HepG2 (cell line): Measurements from ENCODE around the gene OTC. TPM values are rescaled to one million over a fixed set of nuclear protein-coding genes. Genes with fewer than 3 reads are reported as not detected.

Experiments
- ATAC-seq: fragments of 200-7000 bp; cut with Tn5 transposase; 3 replicates; pipeline ENCODE4 v1.9.1; 2020; ENCODE audit warnings: mild to moderate bottlenecking, moderate library complexity
- BruUV-seq: library from RNA; stranded (reverse); fragments of 400-500 nt; replicated peaks from 2 replicates; lab custom pipeline; 2021; lab: Mats Ljungman, UMichigan
- CTCF ChIA-PET: fragments of 300-600 bp; formaldehyde crosslinking; extraction: SDS; loops from one replicate; lab custom pipeline; 2021; ENCODE audit warnings: low total read pairs, inconsistent platforms, low intra/inter-chr PET ratio; lab: Yijun Ruan, JAX
- POLR2A ChIA-PET: fragments of 350-600 bp; sonication (Branson Sonifier 250); formaldehyde crosslinking; loops from one replicate; lab custom pipeline; 2020; ENCODE audit warnings: antibody characterized with exemption, inconsistent platforms; lab: Yijun Ruan, JAX
- DNase-seq: peaks from one replicate; pipeline ENCODE4 v3.0.0-alpha.2; 2015; ENCODE audit warnings: low spot score
- FAIRE-seq: peaks from 3 replicates; lab custom pipeline; 2011; peaks lifted over from hg19 to GRCh38; lab: Jason Lieb, UNC
- H2AFZ ChIP-seq: one replicate; pipeline ENCODE4 v1.6.1; 2011; ENCODE audit warnings: low read length, inconsistent platforms
- H3K27ac ChIP-seq: fragments of 300-600 bp; 3 replicates; pipeline ENCODE4 v1.8.0; 2011; ENCODE audit warnings: mixed run types, mild to moderate bottlenecking, mixed read lengths, low read length, inconsistent platforms; ENCODE audit not compliant: insufficient read depth; ENCODE audit errors: extremely low read length
- H3K27me3 ChIP-seq, 2 experiments: fragments of 200-600 bp in 1 of 2; 2 replicates in 1 of 2; 3 replicates in 1 of 2; pipeline versions ENCODE4 v1.6.0 to v1.8.0; 2011; ENCODE audit warnings: low read length in 2 of 2, mild to moderate bottlenecking in 2 of 2, moderate library complexity in 2 of 2, inconsistent platforms in 1 of 2; ENCODE audit not compliant: insufficient read depth in 2 of 2, control insufficient read depth in 1 of 2
- H3K36me3 ChIP-seq, 2 experiments: fragments of 200-600 bp in 1 of 2; replicated peaks in 1 of 2; 2 replicates in 1 of 2; 3 replicates in 1 of 2; pipeline versions ENCODE4 v1.5.1 to v1.8.0; 2011; ENCODE audit warnings: low read length in 2 of 2, inconsistent platforms in 1 of 2; ENCODE audit not compliant: insufficient read depth in 2 of 2, control insufficient read depth in 1 of 2
- H3K4me1 ChIP-seq: 2 replicates; pipeline ENCODE4 v1.5.1; 2012; ENCODE audit warnings: low read length, inconsistent platforms; ENCODE audit not compliant: insufficient read depth
- H3K4me2 ChIP-seq: 2 replicates; pipeline ENCODE4 v1.6.0; 2011; ENCODE audit warnings: low read depth, low read length, inconsistent platforms
- H3K4me3 ChIP-seq, 3 experiments: fragments of 200-600 bp in 1 of 3; sonication (generic), shearing (Covaris generic) in 1 of 3; replicated peaks in 1 of 3; 2 replicates each; pipeline ENCODE4 v1.5.1; 2011 to 2016; ENCODE audit warnings: low read length in 3 of 3, inconsistent platforms in 2 of 3, low read depth in 2 of 3, mild to moderate bottlenecking in 2 of 3, control low read depth in 1 of 3, mixed read lengths in 1 of 3; ENCODE audit not compliant: insufficient read depth in 1 of 3
- H3K79me2 ChIP-seq: one replicate; pipeline ENCODE4 v1.6.1; 2011; ENCODE audit warnings: low read length, inconsistent platforms; ENCODE audit not compliant: insufficient read depth
- H3K9ac ChIP-seq: 2 replicates; pipeline ENCODE4 v1.6.0; 2011; ENCODE audit warnings: mild to moderate bottlenecking, low read depth, low read length, inconsistent platforms; ENCODE audit not compliant: insufficient read depth
- H3K9me3 ChIP-seq: 2 replicates; pipeline ENCODE4 v1.5.1; 2012; ENCODE audit warnings: mild to moderate bottlenecking, low read length
- H4K20me1 ChIP-seq: 2 replicates; pipeline ENCODE4 v1.6.0; 2011; ENCODE audit warnings: inconsistent platforms, mild to moderate bottlenecking, low read length, moderate library complexity; ENCODE audit not compliant: insufficient read depth
- CCDC6 ChIP-seq: sonication (generic); formaldehyde crosslinking; IDR thresholded peaks from 2 replicates; pipeline ENCODE4 v1.8.1; 2022; ENCODE audit warnings: mild to moderate bottlenecking, missing genetic modification reagents, moderate library complexity
- E2F2 ChIP-seq: sonication (generic); formaldehyde crosslinking; IDR thresholded peaks from 2 replicates; pipeline ENCODE4 v1.4.0; 2020; ENCODE audit warnings: missing genetic modification reagents, borderline replicate concordance
- ETV6 ChIP-seq: sonication (generic); formaldehyde crosslinking; conservative IDR thresholded peaks from 2 replicates; pipeline ENCODE4 v1.4.0; 2020; ENCODE audit warnings: missing genetic modification reagents
- FIP1L1 ChIP-seq: fragments of 200-400 bp; formaldehyde crosslinking; IDR thresholded peaks from 2 replicates; pipeline ENCODE4 v1.6.1; 2018; ENCODE audit warnings: low read depth, mild to moderate bottlenecking, low read length, moderate library complexity, borderline replicate concordance; ENCODE audit not compliant: insufficient read depth
- FOSL2 ChIP-seq: sonication (generic); formaldehyde crosslinking; IDR thresholded peaks from 2 replicates; pipeline ENCODE4 v1.4.0; 2020; ENCODE audit warnings: missing genetic modification reagents
- GATAD2A ChIP-seq: IDR thresholded peaks from 2 replicates; pipeline ENCODE4 v1.6.1; 2016
- GPN1 ChIP-seq: sonication (generic); formaldehyde crosslinking; IDR thresholded peaks from 2 replicates; pipeline ENCODE4 v1.5.1; 2020; ENCODE audit warnings: missing genetic modification reagents, borderline replicate concordance
- NFATC3 ChIP-seq: sonication (generic); formaldehyde crosslinking; IDR thresholded peaks from 2 replicates; pipeline ENCODE4 v1.5.1; 2020; ENCODE audit warnings: mild to moderate bottlenecking, missing genetic modification reagents
- SALL2 ChIP-seq: sonication (generic); formaldehyde crosslinking; IDR thresholded peaks from 2 replicates; pipeline ENCODE4 v1.8.1; 2023; ENCODE audit warnings: mild to moderate bottlenecking, missing genetic modification reagents, inconsistent platforms
- SIN3B ChIP-seq: fragments of 150-350 bp; IDR thresholded peaks from 2 replicates; pipeline ENCODE4 v1.6.1; 2014; ENCODE audit warnings: low read length
- SRSF9 ChIP-seq: fragments of 200-400 bp; formaldehyde crosslinking; IDR thresholded peaks from 2 replicates; pipeline ENCODE4 v1.6.1; 2018; ENCODE audit warnings: borderline replicate concordance, mild to moderate bottlenecking, low read depth, low read length; ENCODE audit not compliant: insufficient read depth, poor library complexity, severe bottlenecking
- TAF1 ChIP-seq: sonication (generic); formaldehyde crosslinking; IDR thresholded peaks from 2 replicates; pipeline ENCODE4 v1.4.0; 2020; ENCODE audit warnings: missing genetic modification reagents
- ZBTB1 ChIP-seq: sonication (generic); formaldehyde crosslinking; IDR thresholded peaks from 2 replicates; pipeline ENCODE4 v1.4.0; 2020; ENCODE audit warnings: missing genetic modification reagents, borderline replicate concordance
- ZBTB20 ChIP-seq: sonication (generic); formaldehyde crosslinking; IDR thresholded peaks from 2 replicates; pipeline ENCODE4 v1.8.1; 2023; ENCODE audit warnings: missing genetic modification reagents, low read depth, mild to moderate bottlenecking, borderline replicate concordance
- ZBTB25 ChIP-seq: IDR thresholded peaks from 2 replicates; pipeline ENCODE4 v1.6.1; 2018; ENCODE audit warnings: missing genetic modification reagents
- ZNF282 ChIP-seq: fragments of 450-650 bp; IDR thresholded peaks from 2 replicates; pipeline ENCODE4 v1.6.1; 2018; ENCODE audit not compliant: partially characterized antibody
- ZNF343 ChIP-seq: sonication (generic); formaldehyde crosslinking; IDR thresholded peaks from 2 replicates; pipeline ENCODE4 v1.4.0; 2020; ENCODE audit warnings: mild to moderate bottlenecking, missing genetic modification reagents
- ZNF547 ChIP-seq: sonication (generic); formaldehyde crosslinking; IDR thresholded peaks from 2 replicates; pipeline ENCODE4 v1.5.1; 2020; ENCODE audit warnings: mild to moderate bottlenecking, missing genetic modification reagents
- ZNF670 ChIP-seq: sonication (generic); formaldehyde crosslinking; IDR thresholded peaks from 2 replicates; pipeline ENCODE4 v1.8.0; 2022; ENCODE audit warnings: mild to moderate bottlenecking, missing genetic modification reagents, borderline replicate concordance
- ZNF678 ChIP-seq: sonication (generic); formaldehyde crosslinking; IDR thresholded peaks from 2 replicates; pipeline ENCODE4 v1.4.0; 2020; ENCODE audit warnings: mild to moderate bottlenecking, missing genetic modification reagents
- ZNF792 ChIP-seq: IDR thresholded peaks from 2 replicates; pipeline ENCODE4 v1.6.1; 2016
- ZSCAN9 ChIP-seq: IDR thresholded peaks from 2 replicates; pipeline ENCODE4 v1.6.1; 2016; ENCODE audit warnings: borderline replicate concordance
- WGBS: methylation state at CpG from one replicate; pipeline ENCODE4 v1.1.6; 2017; ENCODE audit warnings: low lambda C conversion rate; 5-methylcytosine and 5-hydroxymethylcytosine counted together
- in situ Hi-C: cut with HindIII; loops from 2 replicates; pipeline ENCODE4 v1.10.0; 2017; ENCODE audit warnings: low pct_unique_long_range_greater_than_20kb; ENCODE audit not compliant: extremely low pct_ligation_motif_present
- intact Hi-C: fragments of 100-400 bp; cut with micrococcal nuclease; formaldehyde crosslinking; loops from one replicate; pipeline ENCODE4 v1.10.0; 2022; ENCODE audit not compliant: unreplicated experiment
- polyA plus RNA-seq, 8 experiments: library from polyadenylated mRNA; depleted of rRNA in 3 of 8; stranded (reverse) in 7 of 8; unstranded in 1 of 8; fragments of >200 nt; fragmentation: Illumina TruSeq in 4 of 8; extraction: Trizol in 4 of 8; gene quantifications; 2 replicates each; pipeline versions ENCODE4 v1.2.1 to v1.2.3, GENCODE V29; 2011 to 2016; ENCODE audit warnings: low read depth in 4 of 8, missing spikeins in 1 of 8, mixed read lengths in 1 of 8; ENCODE audit not compliant: insufficient read depth in 1 of 8
- total RNA-seq, 5 experiments: library from RNA; depleted of rRNA; stranded (reverse); fragments of >200 nt; fragmentation: Illumina TruSeq; extraction: Trizol; gene quantifications; 2 replicates each; pipeline ENCODE4 v1.2.3, GENCODE V29; 2016; ENCODE audit warnings: low read depth in 1 of 5
- TF ChIP-seq, protein P1 (sequence below): sonication (generic); formaldehyde crosslinking; IDR thresholded peaks from 2 replicates; pipeline ENCODE4 v1.5.0; 2020; ENCODE audit warnings: missing genetic modification reagents

OTC gene
- total and polyA plus RNA-seq, 2 of the 13 experiments (the other 11 are each of a cell fraction or from before 2014, with no cell fraction given), result 0.04 to 1.8 TPM

DNA sequence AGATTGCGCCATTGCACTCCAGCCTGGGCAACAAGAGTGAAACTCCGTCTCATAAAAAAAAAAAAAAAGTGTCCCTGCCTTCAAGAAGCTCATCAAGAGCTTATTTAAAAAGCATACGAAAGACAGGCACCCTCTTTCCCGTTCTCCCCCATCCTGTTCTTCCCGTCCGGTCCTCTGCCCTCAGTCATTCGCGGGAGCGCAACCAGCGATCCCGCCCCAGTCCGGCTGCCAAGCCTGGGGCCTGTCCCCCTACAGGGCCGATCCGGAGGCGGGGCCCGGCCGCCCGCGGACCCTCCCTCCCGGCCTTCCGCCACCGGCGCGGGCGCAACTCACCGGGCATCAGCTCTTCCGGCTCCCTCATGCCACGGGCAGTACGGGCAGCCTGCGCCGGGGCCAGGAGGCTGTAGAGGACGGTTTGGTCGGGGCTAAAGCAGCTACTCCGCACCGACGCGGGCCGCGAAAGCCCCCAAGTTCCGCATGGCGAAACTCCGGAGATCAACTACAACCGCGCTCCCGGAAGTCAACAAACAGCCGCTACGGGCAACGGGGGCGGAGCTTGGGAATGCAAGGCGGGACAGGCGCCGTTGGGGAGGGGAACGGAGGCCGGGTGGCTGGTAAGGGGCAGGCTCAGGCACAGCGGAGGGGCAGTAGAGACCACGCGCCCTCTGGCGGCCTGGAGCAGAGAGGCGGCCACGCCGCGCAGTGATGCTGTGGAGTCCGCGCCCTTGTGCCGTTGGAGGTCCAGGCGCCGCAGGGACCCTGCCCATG is 25.2 kb upstream of the OTC start, which contains the start of gene RPGR:
Gene RPGR (minus strand): TSS at position 503 of the 768 bp plus-strand sequence. CDS start 142 bp downstream, at position 361.
- intact Hi-C loops, result loop anchor here (1.0 to 2.0 kb wide), 3 partner anchors 16 to 134 kb away; no protein-coding TSS in a partner anchor
- Histone ChIP-seq H2AFZ (peak within 1 kb of the TSS; percentile 79), H3K27me3 (no peaks in the 10 kb centered on the region), H3K27ac (peak within 1 kb of the TSS; percentile 90), H4K20me1 (no peaks in the 10 kb centered on the region), H3K4me1 (peaks cover 43% of the 10 kb centered on the region), H3K4me2 (peak within 1 kb of the TSS; percentile 75), H3K79me2 (peaks cover 9% of the 10 kb centered on the region), H3K36me3 (no peaks in the 10 kb centered on the region), H3K9ac (peak within 1 kb of the TSS; percentile 81), H3K9me3 (no peaks in the 10 kb centered on the region), H3K4me3 (peak within 1 kb of the TSS; percentile 72 to 85 (median 83))
- ATAC-seq (peak; percentile 97), FAIRE-seq (peak; percentile 90), DNase-seq (peak; percentile 83)
- 1% methylated on average over 7 of the region's 67 CpGs for WGBS
- ChIA-PET POLR2A (interaction anchor here (1.6 kb wide), 1 partner anchor 16 kb away, joined by 19 read pairs; no protein-coding TSS in a partner anchor), CTCF (interaction anchor here (1.3 to 1.6 kb wide), 2 partner anchors 23 to 67 kb away, joined by 5 to 6 read pairs; no protein-coding TSS in a partner anchor)
- no TSS peak for BruUV-seq
- in situ Hi-C loops, result no loop called here
- no peak for TF ChIP-seq SRSF9
- TF ChIP-seq GATAD2A (CRISPR knock-in tag), result peak; percentile 34; the same call in 1 of the 2 replicates
- 0 out of 2 replicates have a peak, but pooled peaks have one; percentile 28 for TF ChIP-seq ZSCAN9 (CRISPR knock-in tag)
- TF ChIP-seq ZNF547 (CRISPR knock-in tag), result no peak
- no peak for TF ChIP-seq E2F2 (CRISPR knock-in tag)
- TF ChIP-seq ZNF670 (CRISPR knock-in tag), result no peak
- TF ChIP-seq ZNF343 (CRISPR knock-in tag), result no peak
- TF ChIP-seq ETV6, result no peak
- TF ChIP-seq ZBTB20 (CRISPR knock-in tag), result 0 out of 2 replicates have a peak, but pooled peaks have one; percentile 29
- no peak for TF ChIP-seq ZBTB1
- TF ChIP-seq TAF1 (CRISPR knock-in tag), result peak; percentile 68; the same call in 1 of the 2 replicates
- TF ChIP-seq ZNF792 (CRISPR knock-in tag), result peak; percentile 33; the same call in 1 of the 2 replicates
- TF ChIP-seq ZNF678 (CRISPR knock-in tag), result no peak
- no peak for TF ChIP-seq FOSL2 (CRISPR knock-in tag)
- TF ChIP-seq GPN1 (CRISPR knock-in tag), result no peak
- TF ChIP-seq SALL2, result peak; percentile 66
- TF ChIP-seq FIP1L1, result no peak
- no peak for TF ChIP-seq ZBTB25 (CRISPR knock-in tag)
- no peak for TF ChIP-seq SIN3B
- TF ChIP-seq ZNF282, result no peak
- no peak for TF ChIP-seq CCDC6 (CRISPR knock-in tag)
- no peak for TF ChIP-seq NFATC3 (CRISPR knock-in tag)
- TF ChIP-seq, protein P1, sequence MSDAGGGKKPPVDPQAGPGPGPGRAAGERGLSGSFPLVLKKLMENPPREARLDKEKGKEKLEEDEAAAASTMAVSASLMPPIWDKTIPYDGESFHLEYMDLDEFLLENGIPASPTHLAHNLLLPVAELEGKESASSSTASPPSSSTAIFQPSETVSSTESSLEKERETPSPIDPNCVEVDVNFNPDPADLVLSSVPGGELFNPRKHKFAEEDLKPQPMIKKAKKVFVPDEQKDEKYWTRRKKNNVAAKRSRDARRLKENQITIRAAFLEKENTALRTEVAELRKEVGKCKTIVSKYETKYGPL, result no peak
